Osteoblast (primary cell): Measurements from ENCODE around the gene MEN1. TPM values are rescaled to one million over a fixed set of nuclear protein-coding genes. Genes with fewer than 3 reads are reported as not detected.

ENCODE experiments used
- DNase-seq: peaks from one replicate; pipeline ENCODE4 v3.0.0; 2011; ENCODE audit warnings: low spot score, mixed read lengths; ENCODE audit not compliant: insufficient read length; ENCODE audit errors: missing footprints
- H2AFZ ChIP-seq: 2 replicates; pipeline ENCODE4 v1.6.0; 2011; ENCODE audit warnings: mild to moderate bottlenecking, low read length
- H3K27ac ChIP-seq: 2 replicates; pipeline ENCODE4 v1.5.1; 2011; ENCODE audit warnings: mild to moderate bottlenecking, low read depth, low read length, moderate library complexity
- H3K27me3 ChIP-seq: 2 replicates; pipeline ENCODE4 v1.6.0; 2012; ENCODE audit warnings: mild to moderate bottlenecking, control low read depth, inconsistent platforms, low read length, moderate library complexity; ENCODE audit not compliant: insufficient read depth
- H3K36me3 ChIP-seq: 2 replicates; pipeline ENCODE4 v1.5.1; 2011; ENCODE audit warnings: mild to moderate bottlenecking, low read length, control low read depth, moderate library complexity; ENCODE audit not compliant: insufficient read depth
- H3K4me1 ChIP-seq: 2 replicates; pipeline ENCODE4 v1.5.1; 2011; ENCODE audit warnings: mild to moderate bottlenecking, low read length, control low read depth, moderate library complexity; ENCODE audit not compliant: insufficient read depth
- H3K4me2 ChIP-seq: 2 replicates; pipeline ENCODE4 v1.6.0; 2011; ENCODE audit warnings: mild to moderate bottlenecking, low read length; ENCODE audit not compliant: insufficient read depth
- H3K4me3 ChIP-seq: fragments of 200-600 bp; sonication (generic); 3 replicates; pipeline ENCODE4 v1.5.1; 2012; ENCODE audit warnings: mild to moderate bottlenecking, low read length, inconsistent platforms; ENCODE audit not compliant: insufficient read depth
- H3K79me2 ChIP-seq: 2 replicates; pipeline ENCODE4 v1.6.0; 2012; ENCODE audit warnings: mild to moderate bottlenecking, low read length, control low read depth, inconsistent platforms; ENCODE audit not compliant: insufficient read depth
- H3K9me3 ChIP-seq: 2 replicates; pipeline ENCODE4 v1.5.1; 2011; ENCODE audit warnings: low read depth, low read length, control low read depth
- H4K20me1 ChIP-seq: 2 replicates; pipeline ENCODE4 v1.6.0; 2012; ENCODE audit warnings: mild to moderate bottlenecking, low read length, control low read depth; ENCODE audit not compliant: insufficient read depth
- CTCF ChIP-seq: IDR thresholded peaks from 2 replicates; pipeline ENCODE4 v1.5.1; 2011; ENCODE audit warnings: mild to moderate bottlenecking, low read depth, low read length, moderate library complexity; ENCODE audit errors: extremely low read depth
- total RNA-seq: library from RNA; depleted of rRNA; stranded (reverse); fragments of >200 nt; gene quantifications from 2 replicates; pipeline ENCODE4 v1.2.3, GENCODE V29; 2012

Gene MEN1
- total RNA-seq, 1 donor: 12.3 TPM

- Histone ChIP-seq H3K4me3 (no peak overlapping the region), H3K27ac (no peak overlapping the region), H3K9me3 (no peaks in the 10 kb centered on the region), H3K36me3 (peaks cover 8% of the 10 kb centered on the region), H4K20me1 (peaks cover 2% of the 10 kb centered on the region), H3K79me2 (no peaks in the 10 kb centered on the region), H3K4me2 (no peak overlapping the region), H3K4me1 (peaks cover 9% of the 10 kb centered on the region), H3K27me3 (no peaks in the 10 kb centered on the region), H2AFZ (no peak overlapping the region)
- TF ChIP-seq CTCF: no peak
- peak; percentile 21 for DNase-seq
These were observed 52.6 kb downstream of the MEN1 start for GRCh38 chr11:64757549-64758329.

GRCh38 chr11:64755681-64756361 is 54.5 kb downstream of the MEN1 start:
- no peak overlapping the region for H3K4me3 ChIP-seq
- no peaks in the 10 kb centered on the region for H3K36me3 ChIP-seq
- H4K20me1 ChIP-seq: no peaks in the 10 kb centered on the region
- H2AFZ ChIP-seq: no peak overlapping the region
- TF ChIP-seq CTCF: no peak
- H3K4me2 ChIP-seq: no peak overlapping the region
- H3K27me3 ChIP-seq: no peaks in the 10 kb centered on the region
- H3K4me1 ChIP-seq: peaks cover 7% of the 10 kb centered on the region
- H3K27ac ChIP-seq: no peak overlapping the region
- DNase-seq: peak; percentile 84
- no peaks in the 10 kb centered on the region for H3K79me2 ChIP-seq
- H3K9me3 ChIP-seq: no peaks in the 10 kb centered on the region

GRCh38 chr11:64754919-64755662 is 55.3 kb downstream of the MEN1 start:
- H3K36me3 ChIP-seq: no peaks in the 10 kb centered on the region
- peaks cover 7% of the 10 kb centered on the region for H3K4me1 ChIP-seq
- no peaks in the 10 kb centered on the region for H3K27me3 ChIP-seq
- H4K20me1 ChIP-seq: no peaks in the 10 kb centered on the region
- no peak for TF ChIP-seq CTCF
- H3K27ac ChIP-seq: no peak overlapping the region
- no peaks in the 10 kb centered on the region for H3K79me2 ChIP-seq
- no peak overlapping the region for H2AFZ ChIP-seq
- no peak overlapping the region for H3K4me2 ChIP-seq
- H3K9me3 ChIP-seq: no peaks in the 10 kb centered on the region
- H3K4me3 ChIP-seq: no peak overlapping the region
- peak; percentile 87 for DNase-seq
